Amniotic epithelial cell (primary cell): ENCODE measurements around the gene COG8.

Experiments
- DNase-seq: peaks from one replicate; pipeline ENCODE4 v3.0.0-alpha.2; 2010; ENCODE audit warnings: low read depth

COG8 gene

DNA sequence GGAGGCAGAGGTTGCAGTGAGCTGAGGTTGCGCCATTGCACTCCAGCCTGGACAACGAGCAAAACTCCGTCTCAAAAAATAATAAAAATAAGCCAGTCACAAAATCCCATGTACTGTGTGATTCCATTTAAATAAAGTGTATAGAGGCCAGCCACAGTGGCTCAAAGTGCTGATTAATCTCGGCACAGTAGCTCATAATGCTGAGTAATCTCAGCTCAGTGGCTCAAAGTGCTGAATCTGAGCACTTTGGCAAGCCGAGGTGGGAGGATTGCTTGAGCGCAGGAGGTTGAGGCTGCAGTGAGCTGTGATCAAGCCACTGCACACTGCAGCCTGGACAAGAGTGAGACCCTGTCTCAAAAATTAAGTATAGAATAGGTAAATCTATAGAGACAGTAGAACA, 7.3 kb upstream of the COG8 start:
- DNase-seq = no peak

DNA sequence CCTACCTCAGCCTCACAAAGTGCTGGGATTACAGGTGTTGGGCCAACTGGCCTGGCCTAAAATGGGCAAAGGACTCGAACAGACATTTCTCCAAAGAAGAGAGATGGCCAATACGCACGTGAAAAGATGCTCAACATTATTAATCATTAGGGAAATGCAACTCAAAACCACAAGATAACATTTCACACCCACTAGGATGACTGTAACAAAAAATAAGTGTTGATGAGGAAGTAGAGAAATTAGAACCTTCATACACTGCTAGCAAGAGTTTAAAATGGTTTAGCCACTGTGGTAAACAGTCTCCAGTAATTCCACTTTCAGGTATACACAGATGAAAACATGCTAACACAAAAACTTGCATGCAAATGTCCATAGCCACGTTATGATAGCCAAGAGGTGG, 6.6 kb upstream of the COG8 start:
- DNase-seq = no peak

- no peak for DNase-seq
Observed at GRCh38 chr16:69344171-69344570, 4.8 kb upstream of the COG8 start.

- DNase-seq = peak; percentile 29
Observed at GRCh38 chr16:69340095-69340644, 806 bp upstream of the COG8 start.

DNA sequence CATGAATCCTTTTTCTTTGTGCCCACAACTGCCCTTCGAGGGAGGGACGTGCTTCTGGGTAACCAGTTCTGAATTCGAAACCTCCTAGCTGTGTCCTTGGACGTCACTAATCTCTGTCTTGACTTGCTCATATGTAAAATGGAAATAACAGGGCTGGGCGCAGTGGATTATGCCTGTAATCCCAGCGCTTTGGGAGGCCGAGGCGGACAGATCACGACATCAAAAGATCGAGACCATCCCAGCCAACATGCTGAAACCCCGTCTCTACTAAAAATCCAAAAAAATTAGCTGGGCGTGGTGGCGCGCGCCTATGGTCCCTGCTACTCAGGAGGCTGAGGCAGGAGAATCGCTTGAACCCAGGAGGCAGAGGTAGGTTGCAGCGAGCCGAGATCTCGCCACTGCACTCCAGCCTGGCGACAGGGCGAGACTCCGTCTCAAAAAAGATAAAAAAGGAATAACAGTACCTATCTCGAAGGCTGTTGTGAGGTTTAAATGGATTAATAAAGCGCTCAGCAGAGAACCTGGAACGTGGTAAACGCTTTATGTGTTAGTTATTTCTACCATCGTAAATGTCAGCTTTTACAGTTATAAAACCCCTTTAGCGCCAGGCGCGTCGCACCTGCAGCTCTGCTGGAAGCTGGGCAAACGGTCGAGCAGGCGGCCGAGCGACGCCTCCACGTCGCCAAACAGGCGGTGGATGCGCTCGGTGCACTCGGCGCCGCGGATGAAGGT, 641 bp downstream of the COG8 start:
- DNase-seq = no peak

GRCh38 chr16:69334696-69335095, 4.7 kb downstream of the COG8 start:
- DNase-seq = no peak

DNA sequence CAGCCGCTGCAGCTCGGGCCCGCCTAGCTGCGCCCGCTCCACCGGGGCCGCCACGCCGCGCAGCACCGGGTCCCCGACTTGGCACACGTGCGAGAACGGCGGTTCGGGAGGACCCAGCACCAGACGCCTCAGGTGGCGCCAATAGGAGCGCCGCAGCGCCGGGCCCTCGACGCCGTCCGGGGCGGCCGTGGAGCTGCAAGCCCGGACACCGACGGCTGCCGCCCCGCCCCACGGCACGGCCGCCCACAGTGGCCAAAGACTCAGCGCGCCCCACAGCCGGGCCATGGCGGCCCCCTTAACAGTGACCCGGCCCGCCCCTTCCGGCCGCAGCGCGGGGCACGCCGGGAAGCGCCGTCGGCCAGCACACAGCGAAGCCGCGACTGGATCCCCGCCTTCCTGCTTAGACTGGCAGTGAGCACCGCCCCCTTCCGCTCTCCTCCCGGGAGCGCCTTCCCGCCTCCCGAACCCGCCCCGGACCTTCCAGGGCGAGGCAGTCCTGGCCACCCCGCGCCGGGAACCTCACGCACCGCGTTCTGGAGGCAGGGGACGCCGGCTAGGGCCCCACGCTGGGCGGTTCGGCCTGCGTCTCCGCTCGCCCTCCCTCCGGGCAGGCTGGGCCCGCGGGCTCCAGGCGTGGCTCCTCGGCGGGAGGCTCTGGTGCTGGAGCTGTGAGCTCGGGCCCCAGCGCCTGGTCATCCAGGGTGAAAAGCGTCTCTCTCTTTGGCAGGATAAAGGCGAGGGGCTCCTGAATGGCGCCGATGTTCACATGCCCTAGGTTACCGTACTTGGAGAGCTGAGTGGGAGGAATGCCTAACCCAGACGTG, 8.9 kb downstream of the COG8 start, which contains the start of gene PDF:
PDF (minus strand) TSS at position 303 of the 824 bp plus-strand sequence; CDS start at position 285, 18 bp downstream.
- DNase-seq = peak; percentile 89

DNA sequence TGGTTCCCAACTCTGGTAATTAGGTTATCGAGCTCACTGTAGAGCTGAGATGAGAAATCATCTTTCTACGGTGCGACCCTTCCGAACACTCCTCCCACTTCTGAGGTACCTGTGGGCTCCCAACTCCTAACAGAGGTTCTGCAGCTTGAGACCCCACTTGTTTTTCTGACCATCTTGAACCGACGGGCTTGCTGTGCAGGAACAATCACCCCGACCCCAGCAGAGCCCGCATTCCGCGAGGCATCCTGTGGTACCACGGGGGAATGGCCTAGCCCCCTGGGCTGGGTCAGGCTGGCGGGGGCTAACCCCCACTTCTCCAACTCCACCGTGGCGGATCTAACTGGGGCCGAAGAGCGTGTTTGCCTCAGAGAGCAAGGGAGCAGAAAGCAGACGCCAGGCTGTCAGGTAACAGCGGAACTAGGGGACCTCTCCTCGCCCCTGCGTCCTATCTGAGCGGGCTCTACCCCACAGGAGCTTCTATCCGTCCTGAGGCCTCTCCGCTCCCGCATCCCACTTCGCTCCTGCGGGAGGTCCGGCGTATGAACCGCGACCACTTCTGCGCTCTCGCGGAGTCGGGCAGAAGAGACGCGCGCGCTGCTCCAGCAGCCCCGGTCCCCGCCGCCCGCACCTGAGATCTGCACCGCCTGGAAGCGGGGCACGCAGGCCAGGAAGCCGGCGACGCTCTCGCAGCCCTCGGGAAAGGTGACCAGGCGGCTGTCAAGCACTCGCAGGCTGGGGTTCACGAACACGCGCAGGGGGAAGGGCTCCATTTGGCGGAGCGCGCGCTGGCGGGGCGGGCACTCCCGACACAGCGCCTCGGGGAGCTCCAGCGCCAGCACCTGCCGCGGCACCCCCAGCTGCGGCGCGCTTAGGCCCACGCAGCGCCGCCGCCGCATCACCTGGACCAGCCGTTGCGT, 9.7 kb downstream of the COG8 start:
- DNase-seq = no peak

DNA sequence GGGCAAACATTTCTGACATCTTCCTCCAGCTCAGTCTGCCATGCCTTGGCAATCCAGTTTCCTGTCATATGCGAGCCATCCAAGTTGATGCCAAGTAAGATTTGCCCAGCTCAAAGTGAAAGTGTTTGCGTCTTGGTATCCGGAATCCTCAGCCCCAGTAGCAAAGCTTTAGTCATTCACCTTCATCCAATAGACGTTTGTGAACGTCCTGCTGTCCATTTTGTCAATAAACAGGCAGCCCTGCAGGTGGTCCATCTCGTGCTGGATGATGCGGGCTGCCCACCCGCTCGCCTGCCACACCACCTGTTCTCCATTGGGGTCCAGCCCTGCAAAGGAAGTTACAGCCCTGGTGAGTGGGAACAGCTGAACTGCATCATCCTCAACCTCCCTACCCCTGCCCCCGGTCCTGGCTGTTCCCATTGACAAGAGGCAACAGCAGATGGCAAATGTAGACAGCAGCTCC, 10.5 kb downstream of the COG8 start:
- no peak for DNase-seq

- DNase-seq = no peak
Observed at GRCh38 chr16:69327585-69328310, 11.6 kb downstream of the COG8 start.

DNA sequence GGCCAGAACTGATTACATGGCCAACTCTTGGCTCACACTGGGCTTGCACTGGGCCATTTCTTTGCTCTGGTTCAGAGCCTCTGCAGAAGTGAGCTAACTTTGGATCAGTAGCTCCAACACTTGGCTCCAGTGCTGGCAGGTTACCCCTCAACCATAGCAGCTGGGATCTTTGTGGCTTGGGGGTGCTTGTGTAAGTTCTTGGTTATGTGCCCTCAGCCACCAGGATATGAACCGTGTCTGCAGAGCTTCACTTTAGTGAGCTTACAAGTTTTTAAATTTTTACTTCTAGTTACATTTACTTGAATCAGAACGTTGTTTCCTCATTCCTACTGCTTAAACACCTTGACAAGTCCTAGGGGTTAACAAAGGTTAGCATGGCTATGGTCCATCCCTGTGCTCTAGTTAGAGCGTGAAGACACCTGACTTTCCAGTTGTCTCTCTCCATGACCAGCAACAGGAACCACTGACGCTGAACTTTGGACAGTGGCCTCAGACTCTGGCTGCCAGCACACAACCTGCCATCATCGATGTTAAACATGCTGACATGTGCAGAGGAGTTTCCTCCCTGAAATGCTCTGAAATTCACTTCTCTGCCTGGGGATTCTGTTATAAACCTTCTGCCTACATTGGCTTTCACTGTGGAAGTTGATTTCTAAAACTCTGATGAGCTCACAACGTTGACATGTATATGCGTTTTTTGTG, 13.0 kb downstream of the COG8 start:
- DNase-seq = no peak

DNA sequence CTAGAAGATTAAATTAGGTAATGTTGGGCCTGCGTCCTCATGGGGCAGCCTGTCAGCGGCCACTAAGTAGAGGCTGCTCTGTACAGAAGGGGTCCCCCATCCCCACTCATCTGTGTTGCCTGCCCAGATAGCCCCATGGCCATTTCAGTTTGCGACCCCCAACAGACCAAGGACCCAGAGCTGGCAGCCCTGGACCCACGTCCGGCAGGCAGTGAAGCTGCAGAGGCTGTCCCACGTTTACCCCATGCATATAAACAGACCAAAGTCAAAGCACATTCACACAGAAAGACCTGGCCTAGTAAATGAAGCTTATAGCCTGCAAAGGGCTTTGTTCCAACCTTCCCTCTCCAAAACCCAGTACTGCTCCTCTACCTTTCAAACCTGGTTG, 13.6 kb downstream of the COG8 start:
- DNase-seq = no peak

GRCh38 chr16:69324585-69325253, 14.6 kb downstream of the COG8 start:
- DNase-seq = no peak

GRCh38 chr16:69324013-69324531, 15.3 kb downstream of the COG8 start:
- DNase-seq = no peak

DNA sequence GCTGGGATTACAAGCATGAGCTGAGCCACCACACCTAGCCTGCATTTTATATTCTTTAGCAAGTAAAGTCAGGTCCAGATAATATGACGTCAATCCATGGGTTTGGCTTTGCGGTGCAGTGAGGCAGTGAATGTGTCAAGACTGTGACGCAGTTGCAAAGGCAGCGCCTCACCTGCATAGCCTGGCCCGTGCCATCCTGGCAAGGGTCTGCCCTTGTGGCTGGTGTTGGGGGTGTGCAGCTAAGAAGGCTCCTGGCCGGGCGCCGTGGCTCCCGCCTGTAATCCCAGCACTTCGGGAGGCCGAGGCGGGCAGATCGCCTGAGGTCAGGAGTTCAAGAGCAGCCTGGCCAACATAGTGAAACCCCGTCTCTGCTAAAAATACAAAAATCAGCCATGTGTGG, 15.9 kb downstream of the COG8 start:
- no peak for DNase-seq

DNA sequence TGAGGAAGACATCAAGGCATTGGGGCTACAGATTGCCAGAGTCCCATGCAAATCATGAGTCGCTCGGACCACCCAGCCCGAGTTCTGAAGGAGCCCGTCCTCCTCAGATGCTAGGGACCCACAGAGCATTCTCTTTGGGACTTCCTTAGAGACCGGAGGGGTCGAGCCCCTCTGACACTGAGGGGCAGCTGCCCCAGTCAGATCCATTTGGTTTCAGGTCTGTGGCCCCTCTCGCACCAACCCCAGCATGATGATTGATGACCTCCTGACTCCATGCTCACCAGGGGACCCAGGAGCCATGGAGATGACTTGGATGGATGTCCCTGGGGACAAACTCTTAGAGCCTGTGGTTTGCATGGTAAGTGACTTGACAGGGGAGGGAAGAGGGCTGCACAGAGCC, 17.0 kb downstream of the COG8 start:
- DNase-seq = no peak

GRCh38 chr16:69321080-69321479, 18.3 kb downstream of the COG8 start:
- no peak for DNase-seq

DNA sequence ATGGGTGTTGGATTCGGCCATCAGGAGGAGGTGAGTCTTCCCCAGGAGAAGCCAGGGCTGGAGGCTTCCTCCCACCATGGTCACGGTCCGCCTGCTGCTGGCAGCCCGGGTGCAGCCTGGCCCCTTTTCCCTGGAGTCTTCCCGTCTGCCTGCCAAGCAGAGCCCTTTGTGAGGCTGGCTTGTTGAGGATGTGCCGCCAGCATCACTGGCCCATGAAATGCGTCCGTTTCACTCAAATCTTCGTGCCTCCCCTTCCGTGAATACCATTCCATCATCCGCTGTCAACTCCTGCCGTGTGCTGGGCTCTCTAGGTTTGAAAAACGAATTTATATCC, 18.7 kb downstream of the COG8 start:
- DNase-seq = no peak

- no peak for DNase-seq
Observed at GRCh38 chr16:69319826-69320739, 19.3 kb downstream of the COG8 start.
